ENCODE results near the gene IFI44.

DNA sequence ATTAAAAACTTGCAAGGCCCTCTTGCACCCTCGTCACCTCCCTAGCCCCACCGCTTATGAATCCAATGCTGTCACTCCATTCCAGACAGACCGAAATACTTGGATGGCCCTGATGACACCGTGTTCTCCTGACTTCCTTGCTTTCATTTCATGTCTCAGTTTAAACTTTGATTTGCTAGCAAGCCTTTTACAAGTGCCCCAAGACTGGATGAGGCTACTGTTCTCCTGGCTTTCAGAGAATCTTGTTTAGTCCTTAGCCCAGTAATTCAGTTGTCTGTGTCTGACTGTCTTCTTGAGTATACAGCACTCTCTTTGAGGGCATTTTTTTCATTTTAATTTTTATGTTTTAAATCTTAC, 30.2 kb upstream of the IFI44 start:
- TF ChIP-seq CEBPB (IDR thresholded peaks at IDR 0.05; ENCODE audit: borderline replicate concordance in 1 of 2, low read depth in 2 of 2, low read length in 2 of 2) (no peak), POLR2A (IDR thresholded peaks at IDR 0.05; ENCODE audit: low read depth, low read length) (no peak), EZH2 (IDR thresholded peaks at IDR 0.05; ENCODE audit: borderline replicate concordance, control insufficient read depth, low read depth, low read length) (no peak), CREB1 (IDR thresholded peaks at IDR 0.05; ENCODE audit: low read depth) (no peak), EP300 (IDR thresholded peaks at IDR 0.05; ENCODE audit: borderline replicate concordance in 1 of 2, control insufficient read depth in 1 of 2, low read depth in 2 of 2, low read length in 2 of 2) (no peak), SP1 (IDR thresholded peaks at IDR 0.05; ENCODE audit: low read depth, low read length) (no peak), JUND (IDR thresholded peaks at IDR 0.05; ENCODE audit: low read depth, low read length) (no peak), ZNF384 (IDR thresholded peaks at IDR 0.05; ENCODE audit: borderline replicate concordance, low read depth, low read length) (no peak), HDAC2 (IDR thresholded peaks at IDR 0.05) (no peak), RFX5 (IDR thresholded peaks at IDR 0.05; ENCODE audit: low read depth, low read length) (no peak), CTCF (IDR thresholded peaks at IDR 0.05 in 2 of 3, conservative IDR thresholded peaks at IDR 0.05 in 1 of 3; ENCODE audit: control insufficient read depth in 2 of 3, extremely low read depth in 1 of 3, insufficient read depth in 1 of 3, low read depth in 3 of 3, low read length in 3 of 3) (no peak), ATF2 (IDR thresholded peaks at IDR 0.05; ENCODE audit: low read length) (no peak), FOXM1 (IDR thresholded peaks at IDR 0.05; ENCODE audit: low read depth, low read length) (no peak)
- TF ChIP-seq, protein P1, sequence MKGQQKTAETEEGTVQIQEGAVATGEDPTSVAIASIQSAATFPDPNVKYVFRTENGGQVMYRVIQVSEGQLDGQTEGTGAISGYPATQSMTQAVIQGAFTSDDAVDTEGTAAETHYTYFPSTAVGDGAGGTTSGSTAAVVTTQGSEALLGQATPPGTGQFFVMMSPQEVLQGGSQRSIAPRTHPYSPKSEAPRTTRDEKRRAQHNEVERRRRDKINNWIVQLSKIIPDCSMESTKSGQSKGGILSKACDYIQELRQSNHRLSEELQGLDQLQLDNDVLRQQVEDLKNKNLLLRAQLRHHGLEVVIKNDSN (IDR thresholded peaks at IDR 0.05; ENCODE audit: borderline replicate concordance, extremely low read length, insufficient read depth, low read depth, low read length): no peak
